Measurements from ENCODE around the gene KRTAP20-3. TPM values are rescaled to one million over a fixed set of nuclear protein-coding genes. Genes with fewer than 3 reads are reported as not detected.

KRTAP20-3 gene
- not detected in 2 replicates for total RNA-seq

DNA sequence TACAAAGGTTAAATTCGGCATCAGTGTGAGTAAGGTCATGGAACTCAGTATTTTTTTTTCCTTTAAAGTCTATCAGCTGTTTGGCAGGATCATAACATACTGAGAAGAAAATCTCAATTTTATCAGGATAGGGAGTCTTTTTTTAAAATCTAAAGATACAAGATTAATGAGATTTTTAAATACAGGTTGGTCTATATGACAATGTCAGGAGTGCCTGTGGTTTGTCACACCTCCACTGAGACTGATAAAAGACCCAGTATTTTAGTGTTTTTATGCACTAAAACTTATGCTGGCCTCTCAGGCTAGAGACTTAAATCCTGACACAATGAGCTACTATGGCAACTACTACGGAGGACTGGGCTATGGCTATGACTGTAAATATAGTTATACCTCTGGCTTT, at the start of gene KRTAP20-3:
KRTAP20-3 (plus strand) TSS at position 301 of the 400 bp plus-strand sequence.

DNA sequence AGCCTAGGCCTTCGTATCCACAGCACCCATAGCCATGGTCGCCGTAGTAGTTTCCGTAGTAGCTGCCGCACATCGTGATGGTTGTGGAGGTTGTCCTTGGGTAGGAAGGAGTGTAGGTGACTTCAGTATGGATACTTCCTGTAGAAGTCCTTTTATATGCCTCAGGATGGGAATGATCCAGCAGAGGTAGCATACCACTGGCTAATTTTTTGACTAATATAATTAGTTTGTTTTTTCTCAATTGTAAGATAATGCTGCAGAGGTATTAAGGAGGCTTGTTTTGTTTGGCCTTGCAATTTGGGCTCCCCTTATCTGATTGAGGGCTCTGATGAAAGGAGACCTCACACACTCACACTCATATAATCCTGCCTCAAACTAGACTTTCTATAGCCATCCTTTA, 43.9 kb upstream of the KRTAP20-3 start, which contains the start of gene KRTAP6-2:
KRTAP6-2 (minus strand) TSS at position 101 of the 400 bp plus-strand sequence; CDS start at position 73, 28 bp downstream.

DNA sequence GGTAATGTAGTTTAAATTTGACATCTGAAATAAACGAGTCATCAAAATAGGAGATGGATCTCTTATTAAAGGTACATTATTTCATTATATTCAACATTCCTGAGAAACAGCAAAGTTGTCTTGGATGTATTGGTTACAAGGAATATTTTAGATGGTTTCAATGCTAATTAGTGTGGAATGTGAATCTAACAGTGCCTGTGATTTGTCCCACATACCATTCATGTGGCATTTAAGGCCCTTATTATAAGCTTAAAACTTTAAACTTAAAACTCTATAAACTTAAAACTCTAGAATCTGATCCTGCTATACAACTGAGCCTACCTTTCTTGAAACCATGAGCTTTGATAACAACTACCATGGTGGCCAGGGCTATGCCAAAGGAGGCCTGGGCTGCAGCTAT, 41.9 kb upstream of the KRTAP20-3 start, which contains the start of gene KRTAP22-1:
KRTAP22-1 (plus strand) TSS at position 301 of the 400 bp plus-strand sequence.

DNA sequence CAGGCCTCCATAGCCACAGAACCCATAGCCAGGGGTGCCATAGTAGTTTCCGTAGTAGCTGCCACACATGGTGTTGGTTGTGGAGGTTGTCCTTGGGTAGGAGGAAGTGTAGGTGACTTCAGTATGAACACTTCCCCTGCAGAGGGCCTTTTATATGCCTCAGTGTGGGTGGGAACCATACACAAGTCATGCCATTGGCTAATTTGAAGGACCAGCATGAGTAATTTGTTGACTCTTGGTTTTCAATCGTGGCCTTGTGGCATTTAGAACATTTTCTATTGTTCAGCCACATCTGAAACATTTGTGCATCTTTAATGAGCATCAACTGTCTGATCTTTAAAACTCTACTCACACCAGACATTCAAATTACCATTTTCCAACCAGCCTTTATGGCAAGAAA, 28.8 kb upstream of the KRTAP20-3 start, which contains the start of gene KRTAP6-1:
KRTAP6-1 (minus strand) TSS at position 95 of the 400 bp plus-strand sequence; CDS start at position 69, 26 bp downstream.

DNA sequence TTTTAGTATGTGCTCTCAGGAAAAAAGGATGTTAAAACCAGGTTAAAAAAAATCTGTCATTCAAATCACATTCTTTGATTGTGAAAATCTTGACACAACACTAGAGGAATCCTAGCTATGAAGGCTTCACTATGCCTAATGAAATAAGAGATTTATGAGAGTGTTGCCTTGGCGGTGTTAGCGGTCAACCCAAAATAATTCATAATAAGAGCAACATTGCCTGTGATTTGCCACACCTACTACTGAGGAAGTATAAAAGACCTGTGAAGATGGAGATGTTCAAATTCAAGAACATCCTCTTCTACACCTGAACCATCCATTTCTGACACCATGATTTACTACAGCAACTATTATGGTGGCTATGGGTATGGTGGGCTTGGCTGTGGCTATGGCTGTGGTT, 26.5 kb upstream of the KRTAP20-3 start, which contains the start of gene KRTAP20-1:
KRTAP20-1 (plus strand) TSS at position 301 of the 400 bp plus-strand sequence; CDS start at position 331, 30 bp downstream.

DNA sequence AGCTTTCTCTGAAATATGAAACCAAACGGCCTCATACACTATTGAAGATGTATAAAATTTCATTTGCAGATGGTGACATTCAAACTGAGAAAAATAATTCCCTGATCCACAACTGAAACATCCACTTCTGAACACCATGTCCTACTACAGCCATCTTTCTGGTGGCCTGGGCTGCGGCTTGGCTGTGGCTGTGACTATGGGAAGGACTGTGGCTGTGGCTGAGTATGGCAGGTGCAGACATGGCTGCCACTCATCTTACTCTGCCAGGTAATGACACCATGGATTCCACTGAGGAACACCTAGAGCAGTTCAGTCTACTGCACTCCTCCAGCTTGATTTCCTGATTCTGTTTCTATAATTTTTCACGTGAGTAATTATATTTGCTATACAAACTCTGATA, 22.1 kb upstream of the KRTAP20-3 start, which contains the start of gene KRTAP20-4:
KRTAP20-4 (plus strand) TSS at position 106 of the 400 bp plus-strand sequence.

DNA sequence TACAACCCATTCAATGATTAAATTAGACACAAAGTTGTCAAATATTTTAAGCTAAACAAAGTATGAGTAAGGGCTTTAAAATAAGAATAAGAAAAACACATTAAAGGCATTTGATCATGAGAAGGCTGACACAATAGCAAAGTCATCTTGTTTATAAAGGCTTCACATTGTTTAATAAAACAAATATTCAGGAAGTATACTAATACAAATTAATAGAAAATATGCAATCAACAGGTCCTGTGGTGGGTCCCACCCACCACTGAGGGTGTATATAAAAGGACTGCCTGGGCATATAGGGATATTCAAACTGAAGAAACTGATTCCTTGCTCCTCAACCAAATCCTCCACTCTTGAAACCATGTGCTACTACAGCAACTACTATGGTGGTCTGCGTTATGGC, 7.8 kb upstream of the KRTAP20-3 start, which contains the start of gene KRTAP20-2:
KRTAP20-2 (plus strand) TSS at position 301 of the 400 bp plus-strand sequence; CDS start at position 359, 58 bp downstream.

Other genes starting within 250 kb of the KRTAP20-3 start
- not detected in 2 replicates for gene KRTAP13-1, start 246.8 kb upstream of the KRTAP20-3 start, total RNA-seq
- not detected in 2 replicates for gene KRTAP13-3, start 216.9 kb upstream of the KRTAP20-3 start, total RNA-seq
- not detected in 2 replicates for gene KRTAP13-4, start 212.6 kb upstream of the KRTAP20-3 start, total RNA-seq
- not detected in 2 replicates for gene KRTAP15-1, start 202.6 kb upstream of the KRTAP20-3 start, total RNA-seq
- not detected in 2 replicates for gene KRTAP19-1, start 162.5 kb upstream of the KRTAP20-3 start, total RNA-seq
- not detected in 2 replicates for gene KRTAP19-2, start 155.4 kb upstream of the KRTAP20-3 start, total RNA-seq
- not detected in 2 replicates for gene KRTAP19-3, start 150.9 kb upstream of the KRTAP20-3 start, total RNA-seq
- not detected in 2 replicates for gene KRTAP19-4, start 145.7 kb upstream of the KRTAP20-3 start, total RNA-seq
- not detected in 2 replicates for gene KRTAP19-5, start 140.7 kb upstream of the KRTAP20-3 start, total RNA-seq
- not detected in 2 replicates for gene KRTAP19-6, start 101.0 kb upstream of the KRTAP20-3 start, total RNA-seq
- gene KRTAP19-7, start 81.5 kb upstream of the KRTAP20-3 start, total RNA-seq: not detected in 2 replicates
- gene KRTAP22-2, start 52.5 kb upstream of the KRTAP20-3 start, total RNA-seq: not detected in 2 replicates
- gene KRTAP6-3, start 50.4 kb upstream of the KRTAP20-3 start, total RNA-seq: not detected in 2 replicates
- not detected in 2 replicates for gene KRTAP6-2, start 44.0 kb upstream of the KRTAP20-3 start, total RNA-seq
- gene KRTAP22-1, start 41.8 kb upstream of the KRTAP20-3 start, total RNA-seq: not detected in 2 replicates
- gene KRTAP6-1, start 28.9 kb upstream of the KRTAP20-3 start, total RNA-seq: not detected in 2 replicates
- not detected in 2 replicates for gene KRTAP20-1, start 26.4 kb upstream of the KRTAP20-3 start, total RNA-seq
- gene KRTAP20-4, start 22.2 kb upstream of the KRTAP20-3 start, total RNA-seq: not detected in 2 replicates
- not detected in 2 replicates for gene KRTAP20-2, start 7.7 kb upstream of the KRTAP20-3 start, total RNA-seq
- gene KRTAP21-3, start 75.9 kb downstream of the KRTAP20-3 start, total RNA-seq: not detected in 2 replicates
- gene KRTAP21-2, start 104.4 kb downstream of the KRTAP20-3 start, total RNA-seq: not detected in 2 replicates
- gene KRTAP21-1, start 112.6 kb downstream of the KRTAP20-3 start, total RNA-seq: not detected in 2 replicates
- gene KRTAP8-1, start 170.4 kb downstream of the KRTAP20-3 start, total RNA-seq: not detected in 2 replicates
- not detected in 2 replicates for gene KRTAP7-1, start 186.9 kb downstream of the KRTAP20-3 start, total RNA-seq
- not detected in 2 replicates for gene KRTAP11-1, start 238.7 kb downstream of the KRTAP20-3 start, total RNA-seq

All from regular cardiac myocyte (primary cell).